LNCAP (cell line): ENCODE data around the gene DNM2.

Source experiments
- TF ChIP-seq, protein P1 (sequence below): fragments of 450-650 bp; IDR thresholded peaks from 2 replicates; pipeline ENCODE4 v1.5.1; 2017; ENCODE audit warnings: mild to moderate bottlenecking

Gene DNM2

DNA sequence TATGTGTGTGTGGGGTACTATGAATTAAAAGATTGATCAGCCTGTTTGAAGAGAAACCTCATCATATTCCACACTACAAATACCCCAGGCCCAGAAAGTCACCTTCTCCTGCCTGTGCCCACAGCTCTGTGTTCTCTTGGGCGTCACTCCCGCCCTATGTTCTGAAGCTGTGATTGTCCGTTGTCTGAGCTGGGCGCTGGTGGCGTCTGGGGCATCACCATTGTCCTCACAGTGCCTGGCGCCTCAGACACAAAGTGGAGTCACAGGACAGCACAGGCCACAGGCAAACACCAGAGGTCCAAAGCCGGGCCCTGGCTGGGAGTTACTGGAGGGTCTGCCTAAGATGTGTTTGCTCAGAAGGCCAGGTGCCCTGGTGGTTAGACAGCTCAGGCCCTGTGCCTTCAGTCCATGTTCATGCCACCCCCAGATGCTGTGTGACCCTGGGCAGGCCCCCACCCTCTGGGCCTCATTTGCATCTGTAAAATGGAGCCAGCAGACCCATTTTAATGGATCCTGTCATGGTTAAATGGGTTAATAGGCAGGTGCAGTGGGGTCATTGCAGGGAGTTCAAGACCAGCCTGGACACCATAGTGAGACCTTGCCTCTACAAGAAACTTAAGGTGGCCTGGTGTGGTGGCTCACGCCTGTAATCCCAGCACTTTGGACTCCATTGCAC, 34.5 kb downstream of the DNM2 start:
- TF ChIP-seq, protein P1, sequence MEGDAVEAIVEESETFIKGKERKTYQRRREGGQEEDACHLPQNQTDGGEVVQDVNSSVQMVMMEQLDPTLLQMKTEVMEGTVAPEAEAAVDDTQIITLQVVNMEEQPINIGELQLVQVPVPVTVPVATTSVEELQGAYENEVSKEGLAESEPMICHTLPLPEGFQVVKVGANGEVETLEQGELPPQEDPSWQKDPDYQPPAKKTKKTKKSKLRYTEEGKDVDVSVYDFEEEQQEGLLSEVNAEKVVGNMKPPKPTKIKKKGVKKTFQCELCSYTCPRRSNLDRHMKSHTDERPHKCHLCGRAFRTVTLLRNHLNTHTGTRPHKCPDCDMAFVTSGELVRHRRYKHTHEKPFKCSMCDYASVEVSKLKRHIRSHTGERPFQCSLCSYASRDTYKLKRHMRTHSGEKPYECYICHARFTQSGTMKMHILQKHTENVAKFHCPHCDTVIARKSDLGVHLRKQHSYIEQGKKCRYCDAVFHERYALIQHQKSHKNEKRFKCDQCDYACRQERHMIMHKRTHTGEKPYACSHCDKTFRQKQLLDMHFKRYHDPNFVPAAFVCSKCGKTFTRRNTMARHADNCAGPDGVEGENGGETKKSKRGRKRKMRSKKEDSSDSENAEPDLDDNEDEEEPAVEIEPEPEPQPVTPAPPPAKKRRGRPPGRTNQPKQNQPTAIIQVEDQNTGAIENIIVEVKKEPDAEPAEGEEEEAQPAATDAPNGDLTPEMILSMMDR, result no peak

- TF ChIP-seq, protein P1, result no peak
These were observed 35.2 kb downstream of the DNM2 start for GRCh38 chr19:10752913-10753704.

DNA sequence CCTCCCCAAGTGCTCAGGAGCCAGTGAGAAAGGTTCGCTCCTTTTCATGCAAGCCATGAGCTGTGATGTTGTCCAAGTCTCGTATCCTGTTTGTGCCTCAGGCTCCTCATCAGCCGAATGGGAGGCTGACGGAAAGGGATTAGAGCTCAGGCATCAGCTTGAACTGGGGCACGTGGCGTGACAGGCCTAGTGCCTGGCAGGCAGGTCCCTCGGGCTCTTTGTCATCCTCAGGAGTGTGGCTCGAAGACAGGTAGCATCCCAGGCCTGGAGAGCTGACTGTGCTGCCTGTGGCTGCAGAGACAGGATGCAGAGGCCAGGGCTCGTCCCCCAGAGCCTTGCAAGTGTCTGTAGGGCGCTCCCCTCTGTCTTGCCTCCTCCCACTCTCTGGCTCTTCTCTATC, 38.5 kb downstream of the DNM2 start:
- TF ChIP-seq, protein P1, result no peak

DNA sequence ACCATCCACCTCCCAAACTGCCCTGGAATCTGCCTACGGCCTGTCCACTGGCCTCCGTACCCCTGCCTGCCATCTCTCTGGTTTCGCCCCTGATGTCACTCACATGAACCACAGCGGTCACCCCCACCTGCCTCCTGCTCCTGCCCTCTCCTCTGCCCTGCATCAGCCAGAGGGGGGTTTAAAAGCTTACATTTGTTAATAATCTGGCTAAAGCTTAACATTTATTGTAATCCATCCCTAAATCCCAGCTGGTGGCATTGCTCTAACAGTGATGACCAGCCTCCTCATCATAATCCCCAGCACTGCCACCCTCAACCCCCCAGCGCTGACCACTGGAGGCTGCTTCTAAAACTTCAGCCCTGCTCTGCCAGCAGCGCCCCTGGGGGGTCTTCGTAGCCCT, 38.9 kb downstream of the DNM2 start:
- TF ChIP-seq, protein P1, result no peak

GRCh38 chr19:10758978-10759377, 41.1 kb downstream of the DNM2 start:
- TF ChIP-seq, protein P1, result no peak

- TF ChIP-seq, protein P1, result no peak
These were observed 42.5 kb downstream of the DNM2 start for GRCh38 chr19:10760273-10760944.

- TF ChIP-seq, protein P1, result no peak
These were observed 43.8 kb downstream of the DNM2 start for GRCh38 chr19:10761443-10762250.
